HEK293 (cell line): Measurements from ENCODE around the gene GALT.

Source experiments
- CTCF ChIA-PET: fragments of 350-600 bp; formaldehyde crosslinking; extraction: SDS; loops from one replicate; lab custom pipeline; 2021; ENCODE audit warnings: antibody characterized with exemption; lab: Yijun Ruan, JAX
- POLR2A ChIA-PET: fragments of 300-600 bp; formaldehyde crosslinking; extraction: SDS; loops from one replicate; lab custom pipeline; 2020; ENCODE audit warnings: antibody characterized with exemption, inconsistent platforms; lab: Yijun Ruan, JAX
- H3K27ac ChIP-seq: fragments of 200-500 bp; sonication (Bioruptor generic); 2 replicates; pipeline ENCODE4 v1.5.1; 2014; ENCODE audit warnings: low read depth, low read length, control low read depth, inconsistent platforms; ENCODE audit errors: extremely low read depth
- H3K36me3 ChIP-seq, 2 experiments: fragments of 200-500 bp in 1 of 2; sonication (Bioruptor generic) in 1 of 2; 1 replicate in 1 of 2; 2 replicates in 1 of 2; pipeline ENCODE4 v1.5.1; 2014 to 2017; ENCODE audit warnings: inconsistent platforms in 2 of 2, low read length in 2 of 2; ENCODE audit not compliant: control insufficient read depth in 2 of 2, insufficient read depth in 1 of 2
- H3K4me1 ChIP-seq: fragments of 200-500 bp; sonication (Bioruptor generic); 2 replicates; pipeline ENCODE4 v1.5.1; 2014; ENCODE audit warnings: mild to moderate bottlenecking, low read length, inconsistent platforms; ENCODE audit not compliant: control insufficient read depth, insufficient read depth
- H3K4me3 ChIP-seq: 2 replicates; pipeline ENCODE4 v1.5.1; 2011; ENCODE audit warnings: low read depth, mild to moderate bottlenecking, control low read depth, low read length, moderate library complexity
- H3K9me3 ChIP-seq: fragments of 200-500 bp; sonication (Bioruptor generic); 2 replicates; pipeline ENCODE4 v1.5.1; 2014; ENCODE audit warnings: low read depth, low read length, inconsistent platforms; ENCODE audit not compliant: control insufficient read depth, insufficient read depth
- EGR2 ChIP-seq: fragments of 450-650 bp; formaldehyde crosslinking; IDR thresholded peaks from 2 replicates; pipeline ENCODE4 v1.5.1; 2016; ENCODE audit warnings: low read depth, missing biosample characterization, missing genetic modification characterization
- HIC1 ChIP-seq: fragments of 450-650 bp; formaldehyde crosslinking; IDR thresholded peaks from 2 replicates; pipeline ENCODE4 v1.5.1; 2016; ENCODE audit warnings: missing biosample characterization, missing genetic modification characterization
- MYNN ChIP-seq: fragments of 450-650 bp; formaldehyde crosslinking; IDR thresholded peaks from 2 replicates; pipeline ENCODE4 v1.5.1; 2016; ENCODE audit warnings: missing biosample characterization, missing genetic modification characterization, borderline replicate concordance
- PBX3 ChIP-seq: sonication (generic); formaldehyde crosslinking; IDR thresholded peaks from 2 replicates; pipeline ENCODE4 v1.8.1; 2022; ENCODE audit warnings: mild to moderate bottlenecking, moderate library complexity, missing genetic modification reagents
- PRDM4 ChIP-seq: fragments of 450-650 bp; formaldehyde crosslinking; IDR thresholded peaks from 2 replicates; pipeline ENCODE4 v1.5.1; 2017; ENCODE audit warnings: missing biosample characterization, missing genetic modification characterization
- SP2 ChIP-seq: fragments of 450-650 bp; formaldehyde crosslinking; IDR thresholded peaks from 2 replicates; pipeline ENCODE4 v1.5.1; 2016; ENCODE audit warnings: missing biosample characterization, missing genetic modification characterization
- SP3 ChIP-seq: fragments of 450-650 bp; formaldehyde crosslinking; IDR thresholded peaks from 2 replicates; pipeline ENCODE4 v1.5.1; 2016; ENCODE audit warnings: missing biosample characterization, missing genetic modification characterization
- ZBTB8A ChIP-seq: fragments of 450-650 bp; formaldehyde crosslinking; IDR thresholded peaks from 2 replicates; pipeline ENCODE4 v1.5.1; 2016; ENCODE audit warnings: missing biosample characterization, missing genetic modification characterization
- ZFP37 ChIP-seq: fragments of 450-650 bp; formaldehyde crosslinking; IDR thresholded peaks from 2 replicates; pipeline ENCODE4 v1.5.1; 2016; ENCODE audit warnings: missing biosample characterization, missing genetic modification characterization
- ZFP69B ChIP-seq: fragments of 450-650 bp; formaldehyde crosslinking; IDR thresholded peaks from 2 replicates; pipeline ENCODE4 v1.5.1; 2016; ENCODE audit warnings: missing biosample characterization, missing genetic modification characterization
- ZNF132 ChIP-seq: fragments of 450-650 bp; formaldehyde crosslinking; IDR thresholded peaks from 2 replicates; pipeline ENCODE4 v1.5.1; 2017; ENCODE audit warnings: missing biosample characterization, missing genetic modification characterization, borderline replicate concordance
- ZNF184 ChIP-seq: fragments of 450-650 bp; IDR thresholded peaks from 2 replicates; pipeline ENCODE4 v1.5.1; 2018; ENCODE audit warnings: missing biosample characterization, mild to moderate bottlenecking, missing genetic modification characterization
- ZNF2 ChIP-seq: fragments of 450-650 bp; formaldehyde crosslinking; IDR thresholded peaks from 2 replicates; pipeline ENCODE4 v1.5.1; 2016; ENCODE audit warnings: missing biosample characterization, missing genetic modification characterization
- ZNF214 ChIP-seq: fragments of 450-650 bp; formaldehyde crosslinking; IDR thresholded peaks from 2 replicates; pipeline ENCODE4 v1.5.1; 2017; ENCODE audit warnings: missing biosample characterization, mild to moderate bottlenecking, missing genetic modification characterization, borderline replicate concordance
- ZNF248 ChIP-seq: fragments of 450-650 bp; formaldehyde crosslinking; IDR thresholded peaks from 2 replicates; pipeline ENCODE4 v1.5.1; 2017; ENCODE audit warnings: missing biosample characterization, missing genetic modification characterization
- ZNF341 ChIP-seq: fragments of 450-650 bp; formaldehyde crosslinking; IDR thresholded peaks from 2 replicates; pipeline ENCODE4; 2016; ENCODE audit warnings: low read depth, missing biosample characterization, missing genetic modification characterization
- ZNF654 ChIP-seq: fragments of 450-650 bp; formaldehyde crosslinking; IDR thresholded peaks from 2 replicates; pipeline ENCODE4 v1.5.1; 2016; ENCODE audit warnings: low read depth, missing biosample characterization, missing genetic modification characterization
- ZNF670 ChIP-seq: fragments of 450-650 bp; formaldehyde crosslinking; IDR thresholded peaks from 2 replicates; pipeline ENCODE4 v1.5.1; 2016; ENCODE audit warnings: missing biosample characterization, missing genetic modification characterization, low read depth
- ZNF707 ChIP-seq: fragments of 450-650 bp; formaldehyde crosslinking; IDR thresholded peaks from 2 replicates; pipeline ENCODE4 v1.5.1; 2016; ENCODE audit warnings: missing biosample characterization, missing genetic modification characterization
- ZNF830 ChIP-seq: fragments of 450-650 bp; IDR thresholded peaks from 2 replicates; pipeline ENCODE4 v1.5.0; 2018; ENCODE audit warnings: missing biosample characterization, missing genetic modification characterization, low read depth, mild to moderate bottlenecking, moderate library complexity
- TF ChIP-seq, protein P1 (sequence below): fragments of 450-650 bp; formaldehyde crosslinking; IDR thresholded peaks from 2 replicates; pipeline ENCODE4 v1.5.1; 2016; ENCODE audit warnings: missing biosample characterization, missing genetic modification characterization

Gene GALT

GRCh38 chr9:34659592-34660253 lies 13.2 kb downstream of the GALT start:
- peaks cover 0 to 13% of the 10 kb centered on the region in 2 experiments; a peak in 1 of 3 replicates for H3K36me3 ChIP-seq
- H3K4me3 ChIP-seq: no peak overlapping the region
- ChIA-PET CTCF (interaction anchor here (0.6 to 1.3 kb wide), 3 partner anchors 11 to 1286 kb away, joined by 3 to 4 read pairs (median 3); no protein-coding TSS in a partner anchor), POLR2A (interaction anchor here (1.4 to 2.1 kb wide), 3 partner anchors 8 to 39 kb away, joined by 4 to 10 read pairs (median 5); partner anchors contain the start of genes DCTN3, GALT and IL11RA)
- H3K9me3 ChIP-seq: no peaks in the 10 kb centered on the region
- H3K27ac ChIP-seq: no peak overlapping the region
- H3K4me1 ChIP-seq: peaks cover 2% of the 10 kb centered on the region; the same call in 1 of the 2 replicates
- no peak for TF ChIP-seq HIC1 (tag by site-specific recombination)
- TF ChIP-seq ZFP69B (tag by site-specific recombination): no peak
- no peak for TF ChIP-seq SP3
- no peak for TF ChIP-seq ZNF132 (tag by site-specific recombination)
- TF ChIP-seq PBX3 (CRISPR knock-in tag): no peak
- no peak for TF ChIP-seq EGR2 (tag by site-specific recombination)
- no peak for TF ChIP-seq ZNF214 (tag by site-specific recombination)
- TF ChIP-seq ZNF707: no peak
- TF ChIP-seq ZNF341 (tag by site-specific recombination): no peak
- no peak for TF ChIP-seq ZFP37 (tag by site-specific recombination)

- H3K9me3 ChIP-seq: no peaks in the 10 kb centered on the region
- no peak within 1 kb of the TSS for H3K4me3 ChIP-seq
- no peak within 1 kb of the TSS for H3K27ac ChIP-seq
- POLR2A ChIA-PET: no interaction called here
- H3K4me1 ChIP-seq: peaks cover 5% of the 10 kb centered on the region; the same call in 1 of the 2 replicates
- CTCF ChIA-PET: interaction anchor here (0.6 to 2.5 kb wide), 17 partner anchors 8 to 941 kb away, joined by 3 to 17 read pairs (median 4); partner anchors contain the start of gene GALT
- H3K36me3 ChIP-seq: peaks cover 0 to 18% of the 10 kb centered on the region in 2 experiments; a peak in 1 of 3 replicates
- TF ChIP-seq PRDM4 (no peak), ZNF670 (tag by site-specific recombination) (no peak), ZBTB8A (tag by site-specific recombination) (no peak), ZNF654 (tag by site-specific recombination) (no peak), MYNN (no peak), ZNF2 (tag by site-specific recombination) (no peak), ZNF830 (tag by site-specific recombination) (no peak), PBX3 (CRISPR knock-in tag) (no peak), ZNF184 (no peak), SP2 (tag by site-specific recombination) (peak; percentile 23; the same call in 1 of the 2 replicates), ZNF248 (tag by site-specific recombination) (no peak)
- TF ChIP-seq, protein P1, sequence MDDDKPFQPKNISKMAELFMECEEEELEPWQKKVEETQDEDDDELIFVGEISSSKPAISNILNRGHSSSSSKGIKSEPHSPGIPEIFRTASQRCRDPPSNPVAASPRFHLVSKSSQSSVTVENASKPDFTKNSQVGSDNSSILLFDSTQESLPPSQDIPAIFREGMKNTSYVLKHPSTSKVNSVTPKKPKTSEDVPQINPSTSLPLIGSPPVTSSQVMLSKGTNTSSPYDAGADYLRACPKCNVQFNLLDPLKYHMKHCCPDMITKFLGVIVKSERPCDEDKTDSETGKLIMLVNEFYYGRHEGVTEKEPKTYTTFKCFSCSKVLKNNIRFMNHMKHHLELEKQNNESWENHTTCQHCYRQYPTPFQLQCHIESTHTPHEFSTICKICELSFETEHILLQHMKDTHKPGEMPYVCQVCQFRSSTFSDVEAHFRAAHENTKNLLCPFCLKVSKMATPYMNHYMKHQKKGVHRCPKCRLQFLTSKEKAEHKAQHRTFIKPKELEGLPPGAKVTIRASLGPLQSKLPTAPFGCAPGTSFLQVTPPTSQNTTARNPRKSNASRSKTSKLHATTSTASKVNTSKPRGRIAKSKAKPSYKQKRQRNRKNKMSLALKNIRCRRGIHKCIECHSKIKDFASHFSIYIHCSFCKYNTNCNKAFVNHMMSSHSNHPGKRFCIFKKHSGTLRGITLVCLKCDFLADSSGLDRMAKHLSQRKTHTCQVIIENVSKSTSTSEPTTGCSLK: no peak
These were observed 16.2 kb downstream of the GALT start, which contains the start of gene CCL27 for GRCh38 chr9:34662526-34663302. CCL27 (minus strand) TSS chr9:34662657; CDS start chr9:34662633, 24 bp downstream.
